SH-SY5Y (cell line): Measurements from ENCODE around the gene TRIM59.

Experiments
- GATA2 ChIP-seq: IDR thresholded peaks from 2 replicates; pipeline ENCODE4 v1.6.1; 2011; ENCODE audit warnings: mild to moderate bottlenecking, low read depth, low read length
- GATA3 ChIP-seq: IDR thresholded peaks from 2 replicates; pipeline ENCODE4 v1.6.1; 2011; ENCODE audit warnings: low read depth, mild to moderate bottlenecking, low read length, moderate library complexity

DNA sequence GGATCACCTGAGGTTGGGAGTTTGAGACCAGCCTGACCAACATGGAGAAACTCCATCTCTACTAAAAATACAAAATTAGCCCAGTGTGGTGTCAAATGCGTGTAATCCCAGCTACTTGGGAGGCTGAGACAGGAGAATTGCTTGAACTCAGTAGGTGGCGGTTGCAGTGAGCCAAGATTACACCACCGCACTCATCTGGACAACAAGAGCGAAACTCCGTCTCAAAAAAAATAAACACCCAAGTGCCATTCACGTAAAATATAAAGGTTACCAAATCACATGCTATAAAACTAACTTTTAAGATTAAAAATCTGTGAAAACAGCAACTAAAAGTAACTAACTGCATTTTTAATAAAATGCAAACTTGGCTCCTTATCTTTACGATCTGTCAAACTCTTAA is 8.9 kb downstream of the TRIM59 start:
- TF ChIP-seq GATA2 (no peak), GATA3 (no peak)
